ENCODE measurements around the gene DPP6.
"Not testable (repeated sequence)": the region's sequence is repeated elsewhere in the genome, so short reads cannot be mapped to it uniquely, and the experiment has no call there.

GRCh38 chr7:154135646-154136045, 83.4 kb downstream of the DPP6 start:
- TF ChIP-seq, protein P1, sequence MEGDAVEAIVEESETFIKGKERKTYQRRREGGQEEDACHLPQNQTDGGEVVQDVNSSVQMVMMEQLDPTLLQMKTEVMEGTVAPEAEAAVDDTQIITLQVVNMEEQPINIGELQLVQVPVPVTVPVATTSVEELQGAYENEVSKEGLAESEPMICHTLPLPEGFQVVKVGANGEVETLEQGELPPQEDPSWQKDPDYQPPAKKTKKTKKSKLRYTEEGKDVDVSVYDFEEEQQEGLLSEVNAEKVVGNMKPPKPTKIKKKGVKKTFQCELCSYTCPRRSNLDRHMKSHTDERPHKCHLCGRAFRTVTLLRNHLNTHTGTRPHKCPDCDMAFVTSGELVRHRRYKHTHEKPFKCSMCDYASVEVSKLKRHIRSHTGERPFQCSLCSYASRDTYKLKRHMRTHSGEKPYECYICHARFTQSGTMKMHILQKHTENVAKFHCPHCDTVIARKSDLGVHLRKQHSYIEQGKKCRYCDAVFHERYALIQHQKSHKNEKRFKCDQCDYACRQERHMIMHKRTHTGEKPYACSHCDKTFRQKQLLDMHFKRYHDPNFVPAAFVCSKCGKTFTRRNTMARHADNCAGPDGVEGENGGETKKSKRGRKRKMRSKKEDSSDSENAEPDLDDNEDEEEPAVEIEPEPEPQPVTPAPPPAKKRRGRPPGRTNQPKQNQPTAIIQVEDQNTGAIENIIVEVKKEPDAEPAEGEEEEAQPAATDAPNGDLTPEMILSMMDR (IDR thresholded peaks at IDR 0.05; ENCODE audit: poor library complexity), result not testable (repeated sequence)
- TF ChIP-seq EZH2 (IDR thresholded peaks at IDR 0.05; ENCODE audit: borderline replicate concordance), result not testable (repeated sequence)
